Tibial nerve (tissue), 4 donors: Measurements from ENCODE around the gene MOGAT3. TPM values are rescaled to one million over a fixed set of nuclear protein-coding genes. Genes with fewer than 3 reads are reported as not detected.

ENCODE experiments used
- DNase-seq, 2 donors: peaks; one replicate each; pipeline ENCODE4 v3.0.0-alpha.2; 2019; ENCODE audit warnings: low spot score in 2 of 2
- H3K27ac ChIP-seq, 4 donors: fragments of 200-600 bp; sonication (generic) in 3 of 4; one replicate each; pipeline ENCODE4 v1.5.1; 2017 to 2019; ENCODE audit warnings: mild to moderate bottlenecking in 1 of 4
- H3K27me3 ChIP-seq, 2 donors: fragments of 200-600 bp; sonication (generic) in 1 of 2; one replicate each; pipeline versions ENCODE4 v1.5.1 to v1.6.0; 2017 to 2019
- H3K36me3 ChIP-seq, 3 donors: fragments of 200-600 bp; sonication (generic); one replicate each; pipeline ENCODE4 v1.5.1; 2018 to 2019
- H3K4me1 ChIP-seq, 4 donors: fragments of 200-600 bp; sonication (generic) in 3 of 4; one replicate each; pipeline ENCODE4 v1.5.1; 2017 to 2019
- H3K4me3 ChIP-seq, 4 donors: fragments of 200-600 bp; sonication (generic) in 3 of 4; one replicate each; pipeline ENCODE4 v1.5.1; 2017 to 2019; ENCODE audit warnings: mild to moderate bottlenecking in 1 of 4, moderate library complexity in 1 of 4
- H3K9me3 ChIP-seq, 4 donors: fragments of 200-600 bp; sonication (generic) in 3 of 4; one replicate each; pipeline ENCODE4 v1.5.1; 2017 to 2019
- EP300 ChIP-seq, 2 donors: sonication (generic); formaldehyde crosslinking; IDR thresholded peaks; one replicate each; pipeline ENCODE4 v1.6.1; 2017; ENCODE audit warnings: antibody characterized with exemption in 2 of 2, mild to moderate bottlenecking in 1 of 2
- POLR2A ChIP-seq, 2 donors: fragments of 450-650 bp; IDR thresholded peaks; one replicate each; pipeline ENCODE4 v1.6.1; 2017; ENCODE audit warnings: antibody characterized with exemption in 2 of 2, mild to moderate bottlenecking in 2 of 2, moderate library complexity in 2 of 2
- WGBS, 2 donors: methylation state at CpG; one replicate each; pipeline ENCODE4 v1.1.5; 2018; 5-methylcytosine and 5-hydroxymethylcytosine counted together
- total RNA-seq, 4 donors: library from RNA; depleted of rRNA; stranded (reverse); fragments of >200 nt; gene quantifications; one replicate each; pipeline ENCODE4 v1.1.0, GENCODE V29; 2016
- TF ChIP-seq, protein P1 (sequence below), 5 experiments: fragments of 200-600 bp in 3 of 5; fragments of 450-650 bp in 2 of 5; sonication (generic) in 3 of 5; IDR thresholded peaks; one replicate each; pipeline ENCODE4 v1.5.1; 2016 to 2019; ENCODE audit warnings: antibody characterized with exemption in 5 of 5, mild to moderate bottlenecking in 3 of 5, moderate library complexity in 2 of 5

Gene MOGAT3
- total RNA-seq, 4 donors from 2014 or later = not detected

DNA sequence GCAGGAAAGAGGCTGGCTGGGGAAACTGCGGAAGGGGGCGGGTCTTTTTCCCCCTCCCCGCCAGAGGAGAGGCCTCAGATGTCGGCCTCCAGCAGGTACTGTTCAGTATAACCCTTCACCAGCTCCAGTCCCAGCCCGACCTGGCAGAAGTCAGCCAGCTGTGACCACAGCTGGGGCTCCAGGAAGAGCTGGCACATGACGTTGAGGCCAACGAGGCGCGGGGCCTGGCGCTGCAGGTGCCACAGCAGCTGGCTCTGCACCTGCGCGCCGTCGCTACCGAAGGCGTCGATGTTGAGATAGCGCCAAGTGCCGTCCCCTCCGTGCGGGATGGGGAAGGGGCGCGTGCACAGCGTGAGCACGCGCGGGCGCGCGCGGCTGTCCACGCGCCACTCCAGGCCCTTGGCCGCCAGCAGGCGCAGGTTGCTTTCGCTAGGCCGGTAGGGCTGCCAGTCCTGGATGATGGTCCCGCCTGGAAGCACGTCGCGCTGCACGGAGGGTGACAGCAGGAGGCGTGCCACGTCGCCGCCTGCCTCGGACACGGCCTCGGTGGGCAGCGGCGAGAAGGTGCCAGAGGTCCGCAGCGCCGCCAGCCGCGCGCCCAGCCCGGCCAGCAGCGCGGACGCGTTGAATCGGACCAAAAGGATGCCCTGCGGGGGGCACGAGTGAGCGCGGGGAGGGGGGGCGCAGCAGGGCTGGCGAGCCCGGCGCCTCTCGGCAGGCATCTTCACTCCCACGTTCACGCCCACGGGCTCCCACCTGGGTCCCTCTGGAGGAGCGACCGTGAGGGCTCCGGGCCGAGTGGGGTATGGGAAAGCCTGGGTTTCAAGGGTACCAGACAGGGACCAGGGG, 28.6 kb downstream of the MOGAT3 start:
- Histone ChIP-seq H3K4me3 (no peak overlapping the region), H3K27me3 (peaks cover 3 to 100% of the 10 kb centered on the region in 2 donors), H3K9me3 (no peaks in the 10 kb centered on the region), H3K27ac (no peak overlapping the region), H3K36me3 (no peaks in the 10 kb centered on the region), H3K4me1 (peaks cover 0 to 51% (median 27%) of the 10 kb centered on the region in 4 donors)
- TF ChIP-seq, protein P1, sequence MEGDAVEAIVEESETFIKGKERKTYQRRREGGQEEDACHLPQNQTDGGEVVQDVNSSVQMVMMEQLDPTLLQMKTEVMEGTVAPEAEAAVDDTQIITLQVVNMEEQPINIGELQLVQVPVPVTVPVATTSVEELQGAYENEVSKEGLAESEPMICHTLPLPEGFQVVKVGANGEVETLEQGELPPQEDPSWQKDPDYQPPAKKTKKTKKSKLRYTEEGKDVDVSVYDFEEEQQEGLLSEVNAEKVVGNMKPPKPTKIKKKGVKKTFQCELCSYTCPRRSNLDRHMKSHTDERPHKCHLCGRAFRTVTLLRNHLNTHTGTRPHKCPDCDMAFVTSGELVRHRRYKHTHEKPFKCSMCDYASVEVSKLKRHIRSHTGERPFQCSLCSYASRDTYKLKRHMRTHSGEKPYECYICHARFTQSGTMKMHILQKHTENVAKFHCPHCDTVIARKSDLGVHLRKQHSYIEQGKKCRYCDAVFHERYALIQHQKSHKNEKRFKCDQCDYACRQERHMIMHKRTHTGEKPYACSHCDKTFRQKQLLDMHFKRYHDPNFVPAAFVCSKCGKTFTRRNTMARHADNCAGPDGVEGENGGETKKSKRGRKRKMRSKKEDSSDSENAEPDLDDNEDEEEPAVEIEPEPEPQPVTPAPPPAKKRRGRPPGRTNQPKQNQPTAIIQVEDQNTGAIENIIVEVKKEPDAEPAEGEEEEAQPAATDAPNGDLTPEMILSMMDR (IDR thresholded peaks at IDR 0.05) = no peak
- no peak for TF ChIP-seq EP300 (IDR thresholded peaks at IDR 0.05)
- TF ChIP-seq POLR2A (IDR thresholded peaks at IDR 0.05) = no peak
- DNase-seq = no peak
- whole genome bisulfite sequencing, 2 donors = 1 to 2% methylated on average over 31 to 36 of the region's 79 CpGs

DNA sequence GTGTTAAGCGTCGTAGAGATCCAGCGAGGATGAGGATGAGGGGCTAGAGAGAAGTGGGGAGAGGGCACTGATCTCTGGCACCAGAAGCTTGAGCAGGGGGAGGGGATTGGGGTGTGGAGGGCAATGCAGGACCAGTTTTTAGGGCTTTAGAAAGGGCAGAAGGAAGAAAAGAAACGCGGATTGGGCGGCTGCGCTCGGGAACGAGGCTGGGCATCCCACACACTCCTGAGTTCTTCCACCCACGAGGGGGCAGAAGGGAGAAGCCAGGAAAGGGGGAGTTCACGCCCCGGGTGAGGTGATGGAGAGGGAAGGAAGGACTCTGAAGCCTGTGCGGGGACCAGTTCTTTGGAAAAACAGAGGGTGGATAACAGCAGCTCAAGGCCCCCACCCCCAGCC, 29.4 kb downstream of the MOGAT3 start:
- H3K4me1 ChIP-seq = peaks cover 0 to 56% (median 27%) of the 10 kb centered on the region in 4 donors
- H3K9me3 ChIP-seq = no peaks in the 10 kb centered on the region
- 1 to 3% methylated on average over 12 to 13 of the region's 13 CpGs for WGBS, 2 donors
- no peak for TF ChIP-seq POLR2A (IDR thresholded peaks at IDR 0.05)
- H3K4me3 ChIP-seq = no peak overlapping the region
- peaks cover 3 to 100% of the 10 kb centered on the region in 2 donors for H3K27me3 ChIP-seq
- H3K27ac ChIP-seq = no peak overlapping the region
- DNase-seq = no peak
- no peaks in the 10 kb centered on the region for H3K36me3 ChIP-seq

DNA sequence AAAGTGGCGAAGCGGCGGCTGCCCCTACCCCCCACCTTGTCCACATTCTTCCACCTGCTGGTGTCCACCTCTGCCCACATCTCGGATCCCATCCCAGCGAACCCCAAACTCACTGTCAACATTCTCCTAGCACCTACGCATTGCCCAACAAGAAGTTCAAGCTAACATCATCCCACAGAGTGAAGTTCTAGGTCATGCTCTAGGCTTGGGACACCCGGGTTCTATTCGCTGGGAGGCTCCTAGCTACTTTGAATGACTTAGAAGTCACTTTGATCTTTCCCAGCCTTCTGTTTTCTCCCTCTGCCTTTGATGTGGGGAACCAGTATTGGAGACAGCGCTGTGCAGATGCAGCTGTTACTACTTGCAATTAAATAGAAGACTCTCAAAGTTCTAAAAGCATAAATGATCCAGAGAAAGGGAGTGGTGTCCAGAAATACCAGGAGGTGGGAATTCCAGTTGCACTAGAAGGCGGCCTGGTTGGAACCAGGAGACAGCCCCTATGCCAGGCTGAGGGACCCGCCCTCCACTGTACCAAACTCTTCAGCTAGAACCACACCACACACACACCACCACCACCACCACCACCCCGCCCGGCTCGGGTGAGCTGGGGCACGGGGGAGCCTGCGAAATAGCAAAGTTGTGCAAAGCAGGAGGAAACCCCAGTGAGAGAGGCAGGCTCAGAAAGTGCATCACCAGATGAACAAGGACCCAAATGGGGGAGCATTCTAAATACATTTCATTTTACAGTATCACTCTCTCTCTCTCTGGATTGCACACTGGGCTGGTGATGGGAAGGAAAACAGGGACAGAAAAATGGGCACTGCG, 30.0 kb downstream of the MOGAT3 start:
- peaks cover 0 to 62% (median 29%) of the 10 kb centered on the region in 4 donors for H3K4me1 ChIP-seq
- 3% methylated on average over 17 of the region's 17 CpGs for WGBS, 2 donors

DNA sequence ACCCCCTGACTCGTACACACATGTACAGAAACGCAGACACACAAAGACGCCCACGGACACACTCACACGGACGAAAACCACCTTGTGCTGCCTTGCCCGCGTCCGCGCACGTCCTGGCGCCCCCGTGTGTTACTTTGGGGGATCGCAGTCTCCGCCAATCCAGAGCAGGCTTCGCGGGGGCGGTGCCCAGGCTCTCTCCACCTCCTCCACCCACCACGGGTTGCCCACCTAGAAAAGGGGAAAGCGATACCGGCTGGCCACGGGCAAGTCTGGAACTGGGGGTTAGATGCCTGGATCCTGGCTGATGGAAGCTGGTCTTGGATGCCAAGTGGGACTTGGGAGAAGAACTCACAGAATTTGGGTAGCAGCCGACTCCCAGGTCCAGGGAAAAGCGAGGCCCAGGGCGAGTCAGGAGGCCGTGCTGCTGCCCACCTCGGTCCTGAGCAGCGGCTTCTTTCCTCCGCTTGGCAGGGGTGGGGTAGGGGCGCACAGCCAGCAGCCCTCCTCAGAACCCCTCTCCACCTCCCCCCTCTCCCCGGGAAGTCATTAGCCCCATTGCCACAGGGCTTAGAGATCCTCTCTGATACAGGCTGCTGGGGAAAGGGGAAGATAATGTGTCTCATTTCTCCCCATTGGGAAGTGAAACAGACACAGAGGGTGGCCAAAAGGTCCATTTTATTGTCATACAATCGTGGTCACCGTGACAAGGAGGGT, 30.8 kb downstream of the MOGAT3 start:
- Histone ChIP-seq H3K9me3 (no peaks in the 10 kb centered on the region), H3K4me1 (peaks cover 0 to 71% (median 38%) of the 10 kb centered on the region in 4 donors), H3K36me3 (no peaks in the 10 kb centered on the region), H3K27ac (no peak overlapping the region), H3K27me3 (peaks cover 10 to 100% of the 10 kb centered on the region in 2 donors), H3K4me3 (no peak overlapping the region)
- WGBS, 2 donors = 2 to 3% methylated on average over 15 to 26 of the region's 33 CpGs
- DNase-seq = peak; percentile 29 to 63
- TF ChIP-seq, protein P1 (IDR thresholded peaks at IDR 0.05) = peak; percentile 70 to 86 (median 84)
- TF ChIP-seq EP300 (IDR thresholded peaks at IDR 0.05) (no peak), POLR2A (IDR thresholded peaks at IDR 0.05) (no peak)

More for the DNA sequence above, 30.0 kb downstream of the MOGAT3 start:
- H3K4me3 ChIP-seq = no peak overlapping the region
- H3K9me3 ChIP-seq = no peaks in the 10 kb centered on the region
- no peak for DNase-seq
- H3K36me3 ChIP-seq = no peaks in the 10 kb centered on the region
- TF ChIP-seq, protein P1 (IDR thresholded peaks at IDR 0.05) = no peak
- TF ChIP-seq EP300 (IDR thresholded peaks at IDR 0.05) (no peak), POLR2A (IDR thresholded peaks at IDR 0.05) (no peak)
- no peak overlapping the region for H3K27ac ChIP-seq
- H3K27me3 ChIP-seq = peaks cover 8 to 100% of the 10 kb centered on the region in 2 donors

DNA sequence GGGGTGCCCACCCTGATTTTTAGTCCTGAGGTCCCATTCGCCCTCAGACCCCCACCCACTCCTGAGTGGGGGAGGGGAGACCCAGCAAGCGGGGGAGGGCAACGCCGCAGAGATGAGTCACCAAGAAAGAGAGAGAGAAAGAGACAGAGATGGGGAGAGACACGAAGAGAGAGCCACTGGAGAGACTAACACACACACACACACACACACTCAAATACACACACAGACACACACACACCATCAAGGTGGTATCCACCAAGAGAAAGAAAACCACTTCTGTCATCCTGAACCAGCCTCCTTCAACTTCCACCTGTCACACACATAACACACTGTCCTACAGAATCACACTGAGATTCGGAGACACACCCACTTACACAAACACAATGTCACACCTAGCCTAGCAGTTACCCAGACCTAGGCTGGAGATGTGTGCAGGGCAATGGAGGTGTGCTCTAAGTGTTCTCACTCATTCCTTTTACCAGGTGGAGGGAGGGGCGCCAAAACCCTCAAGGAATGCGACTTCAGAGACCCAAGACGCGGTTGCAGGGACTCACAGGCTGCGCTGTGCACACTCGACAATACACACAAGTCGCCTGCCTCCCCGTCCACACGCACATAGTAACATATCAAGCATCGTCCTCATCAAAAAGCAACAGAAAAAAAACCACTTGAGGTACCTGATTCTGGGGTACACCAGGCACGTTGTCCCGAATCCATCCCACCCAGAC, 31.6 kb downstream of the MOGAT3 start:
- Histone ChIP-seq H3K9me3 (no peaks in the 10 kb centered on the region), H3K36me3 (no peaks in the 10 kb centered on the region), H3K27ac (no peak overlapping the region), H3K27me3 (peaks cover 10 to 100% of the 10 kb centered on the region in 2 donors), H3K4me3 (no peak overlapping the region), H3K4me1 (peaks cover 0 to 74% (median 42%) of the 10 kb centered on the region in 4 donors)
- 2 to 4% methylated on average over 18 of the region's 18 CpGs for WGBS, 2 donors
- no peak for DNase-seq
- TF ChIP-seq EP300 (IDR thresholded peaks at IDR 0.05) (no peak), POLR2A (IDR thresholded peaks at IDR 0.05) (no peak)
- TF ChIP-seq, protein P1 (IDR thresholded peaks at IDR 0.05) = no peak
